Prostate gland (tissue), 2 donors: ENCODE measurements around the gene CTDSPL2.

Experiments used
- CTCF ChIP-seq, 4 experiments: fragments of 200-600 bp in 2 of 4; fragments of 450-650 bp in 2 of 4; sonication (generic) in 2 of 4; IDR thresholded peaks; 1 replicate in 3 of 4; 2 replicates in 1 of 4; pipeline ENCODE4 v1.5.1; 2016 to 2019; ENCODE audit warnings: antibody characterized with exemption in 4 of 4, mild to moderate bottlenecking in 2 of 4, moderate library complexity in 2 of 4
- POLR2A ChIP-seq: fragments of 450-650 bp; IDR thresholded peaks from one replicate; pipeline ENCODE4 v1.6.1; 2016; ENCODE audit warnings: antibody characterized with exemption, mild to moderate bottlenecking

GRCh38 chr15:44535092-44535491, 107.7 kb downstream of the CTDSPL2 start:
- no peak for TF ChIP-seq CTCF (IDR thresholded peaks at IDR 0.05)
- no peak for TF ChIP-seq POLR2A
